ENCODE data around the gene SLC6A7. TPM values are rescaled to one million over a fixed set of nuclear protein-coding genes. Genes with fewer than 3 reads are reported as not detected.
"Not testable (repeated sequence)": the region's sequence is repeated elsewhere in the genome, so short reads cannot be mapped to it uniquely, and the experiment has no call there.

SLC6A7 gene
- total RNA-seq, 1 donor: not detected

- H3K9me3 ChIP-seq (ENCODE audit: low read depth, low read length): no peaks in the 10 kb centered on the region
- no peak overlapping the region for H3K4me2 ChIP-seq (ENCODE audit: insufficient read depth, low read length)
- H3K27me3 ChIP-seq (ENCODE audit: insufficient read depth, low read length): no peaks in the 10 kb centered on the region
- H3K4me3 ChIP-seq (ENCODE audit: insufficient read depth, low read length): no peak overlapping the region
- no peaks in the 10 kb centered on the region for H3K4me1 ChIP-seq (ENCODE audit: insufficient read depth, low read length)
- no peaks in the 10 kb centered on the region for H3K79me2 ChIP-seq (ENCODE audit: insufficient read depth, low read length)
- no peaks in the 10 kb centered on the region for H4K20me1 ChIP-seq (ENCODE audit: insufficient read depth, low read length)
- no peak for DNase-seq (ENCODE audit: insufficient read length, low spot score, missing footprints)
- H3K36me3 ChIP-seq (ENCODE audit: insufficient read depth, low read length): no peaks in the 10 kb centered on the region
- H2AFZ ChIP-seq (ENCODE audit: low read length): no peak overlapping the region
- TF ChIP-seq, protein P1, sequence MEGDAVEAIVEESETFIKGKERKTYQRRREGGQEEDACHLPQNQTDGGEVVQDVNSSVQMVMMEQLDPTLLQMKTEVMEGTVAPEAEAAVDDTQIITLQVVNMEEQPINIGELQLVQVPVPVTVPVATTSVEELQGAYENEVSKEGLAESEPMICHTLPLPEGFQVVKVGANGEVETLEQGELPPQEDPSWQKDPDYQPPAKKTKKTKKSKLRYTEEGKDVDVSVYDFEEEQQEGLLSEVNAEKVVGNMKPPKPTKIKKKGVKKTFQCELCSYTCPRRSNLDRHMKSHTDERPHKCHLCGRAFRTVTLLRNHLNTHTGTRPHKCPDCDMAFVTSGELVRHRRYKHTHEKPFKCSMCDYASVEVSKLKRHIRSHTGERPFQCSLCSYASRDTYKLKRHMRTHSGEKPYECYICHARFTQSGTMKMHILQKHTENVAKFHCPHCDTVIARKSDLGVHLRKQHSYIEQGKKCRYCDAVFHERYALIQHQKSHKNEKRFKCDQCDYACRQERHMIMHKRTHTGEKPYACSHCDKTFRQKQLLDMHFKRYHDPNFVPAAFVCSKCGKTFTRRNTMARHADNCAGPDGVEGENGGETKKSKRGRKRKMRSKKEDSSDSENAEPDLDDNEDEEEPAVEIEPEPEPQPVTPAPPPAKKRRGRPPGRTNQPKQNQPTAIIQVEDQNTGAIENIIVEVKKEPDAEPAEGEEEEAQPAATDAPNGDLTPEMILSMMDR (IDR thresholded peaks at IDR 0.05; ENCODE audit: extremely low read depth, low read depth, low read length): no peak
- H3K27ac ChIP-seq (ENCODE audit: low read depth, low read length): no peak overlapping the region
These were observed 55.9 kb downstream of the SLC6A7 start for GRCh38 chr5:150245808-150246207.

DNA sequence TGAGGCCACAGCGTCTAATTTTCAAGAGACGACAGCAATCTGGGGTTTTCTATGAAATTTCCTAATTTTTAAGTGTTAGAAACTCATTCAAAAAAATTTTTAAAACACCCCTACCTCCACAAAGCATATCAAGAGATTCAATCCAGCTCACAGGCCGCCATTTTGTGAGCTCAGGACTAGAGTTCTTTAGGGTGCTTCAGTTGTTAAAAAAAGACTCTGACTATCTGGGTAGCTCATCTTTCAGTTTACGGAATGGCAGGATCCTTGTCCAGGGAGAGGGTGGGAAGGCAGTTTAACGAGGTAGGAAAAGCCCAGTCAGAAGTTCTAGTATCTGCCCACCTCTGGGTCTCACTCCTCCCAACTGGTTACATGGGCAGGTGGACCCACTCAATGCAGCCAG is 56.6 kb downstream of the SLC6A7 start:
- no peaks in the 10 kb centered on the region for H3K9me3 ChIP-seq (ENCODE audit: low read depth, low read length)
- no peak overlapping the region for H3K27ac ChIP-seq (ENCODE audit: low read depth, low read length)
- DNase-seq (ENCODE audit: insufficient read length, low spot score, missing footprints): no peak
- no peaks in the 10 kb centered on the region for H3K4me1 ChIP-seq (ENCODE audit: insufficient read depth, low read length)
- TF ChIP-seq, protein P1 (IDR thresholded peaks at IDR 0.05; ENCODE audit: extremely low read depth, low read depth, low read length): no peak
- no peak overlapping the region for H3K4me2 ChIP-seq (ENCODE audit: insufficient read depth, low read length)
- H4K20me1 ChIP-seq (ENCODE audit: insufficient read depth, low read length): no peaks in the 10 kb centered on the region
- H3K4me3 ChIP-seq (ENCODE audit: insufficient read depth, low read length): no peak overlapping the region
- H3K79me2 ChIP-seq (ENCODE audit: insufficient read depth, low read length): no peaks in the 10 kb centered on the region
- H3K36me3 ChIP-seq (ENCODE audit: insufficient read depth, low read length): no peaks in the 10 kb centered on the region
- H3K27me3 ChIP-seq (ENCODE audit: insufficient read depth, low read length): no peaks in the 10 kb centered on the region
- H2AFZ ChIP-seq (ENCODE audit: low read length): no peak overlapping the region

- Histone ChIP-seq H2AFZ (ENCODE audit: low read length) (no peak overlapping the region), H3K27me3 (ENCODE audit: insufficient read depth, low read length) (no peaks in the 10 kb centered on the region), H3K4me2 (ENCODE audit: insufficient read depth, low read length) (no peak overlapping the region), H3K4me1 (ENCODE audit: insufficient read depth, low read length) (no peaks in the 10 kb centered on the region), H3K36me3 (ENCODE audit: insufficient read depth, low read length) (no peaks in the 10 kb centered on the region), H4K20me1 (ENCODE audit: insufficient read depth, low read length) (no peaks in the 10 kb centered on the region), H3K9me3 (ENCODE audit: low read depth, low read length) (no peaks in the 10 kb centered on the region), H3K27ac (ENCODE audit: low read depth, low read length) (no peak overlapping the region), H3K79me2 (ENCODE audit: insufficient read depth, low read length) (no peaks in the 10 kb centered on the region), H3K4me3 (ENCODE audit: insufficient read depth, low read length) (no peak overlapping the region)
- no peak for DNase-seq (ENCODE audit: insufficient read length, low spot score, missing footprints)
- TF ChIP-seq, protein P1 (IDR thresholded peaks at IDR 0.05; ENCODE audit: extremely low read depth, low read depth, low read length): no peak
These were observed 57.0 kb downstream of the SLC6A7 start for GRCh38 chr5:150246835-150247234.

- no peak overlapping the region for H2AFZ ChIP-seq (ENCODE audit: low read length)
- TF ChIP-seq, protein P1 (IDR thresholded peaks at IDR 0.05; ENCODE audit: extremely low read depth, low read depth, low read length): no peak
- H3K27ac ChIP-seq (ENCODE audit: low read depth, low read length): no peak overlapping the region
- no peaks in the 10 kb centered on the region for H4K20me1 ChIP-seq (ENCODE audit: insufficient read depth, low read length)
- no peaks in the 10 kb centered on the region for H3K27me3 ChIP-seq (ENCODE audit: insufficient read depth, low read length)
- no peaks in the 10 kb centered on the region for H3K36me3 ChIP-seq (ENCODE audit: insufficient read depth, low read length)
- no peaks in the 10 kb centered on the region for H3K4me1 ChIP-seq (ENCODE audit: insufficient read depth, low read length)
- no peak overlapping the region for H3K4me3 ChIP-seq (ENCODE audit: insufficient read depth, low read length)
- H3K4me2 ChIP-seq (ENCODE audit: insufficient read depth, low read length): no peak overlapping the region
- no peak for DNase-seq (ENCODE audit: insufficient read length, low spot score, missing footprints)
- no peaks in the 10 kb centered on the region for H3K79me2 ChIP-seq (ENCODE audit: insufficient read depth, low read length)
- no peaks in the 10 kb centered on the region for H3K9me3 ChIP-seq (ENCODE audit: low read depth, low read length)
These were observed 57.9 kb downstream of the SLC6A7 start for GRCh38 chr5:150247726-150248125.

GRCh38 chr5:150248493-150248892 is 58.6 kb downstream of the SLC6A7 start:
- DNase-seq (ENCODE audit: insufficient read length, low spot score, missing footprints); H3K9me3 ChIP-seq (ENCODE audit: low read depth, low read length); H3K4me1 ChIP-seq (ENCODE audit: insufficient read depth, low read length); H3K4me2 ChIP-seq (ENCODE audit: insufficient read depth, low read length); H3K36me3 ChIP-seq (ENCODE audit: insufficient read depth, low read length); H3K27me3 ChIP-seq (ENCODE audit: insufficient read depth, low read length); H4K20me1 ChIP-seq (ENCODE audit: insufficient read depth, low read length); H3K4me3 ChIP-seq (ENCODE audit: insufficient read depth, low read length); H3K79me2 ChIP-seq (ENCODE audit: insufficient read depth, low read length); H3K27ac ChIP-seq (ENCODE audit: low read depth, low read length); H2AFZ ChIP-seq (ENCODE audit: low read length): not testable (repeated sequence)
